Mucosa of descending colon (tissue), 3 donors: ENCODE measurements around the gene GPR155. TPM values are rescaled to one million over a fixed set of nuclear protein-coding genes. Genes with fewer than 3 reads are reported as not detected.

Source experiments
- ATAC-seq: fragments of 200-7000 bp; cut with Tn5 transposase; one replicate; pipeline ENCODE4 v1.9.1; 2020; ENCODE audit warnings: mild to moderate bottlenecking, moderate library complexity
- DNase-seq, 3 donors: peaks; one replicate each; pipeline ENCODE4 v3.0.0-alpha.2; 2020
- H3K36me3 ChIP-seq: fragments of 200-600 bp; one replicate; pipeline ENCODE4 v1.8.0; 2021; ENCODE audit warnings: low read depth, mild to moderate bottlenecking
- H3K4me1 ChIP-seq: fragments of 200-600 bp; one replicate; pipeline ENCODE4 v1.8.0; 2021; ENCODE audit warnings: low read depth, mild to moderate bottlenecking
- H3K4me3 ChIP-seq: fragments of 200-600 bp; one replicate; pipeline ENCODE4 v1.8.0; 2021; ENCODE audit warnings: mild to moderate bottlenecking
- H3K9me3 ChIP-seq: fragments of 200-600 bp; one replicate; pipeline ENCODE4 v1.8.0; 2021; ENCODE audit warnings: mild to moderate bottlenecking
- intact Hi-C, 2 donors: fragments of 100-400 bp; cut with DNase I in 1 of 2; cut with micrococcal nuclease in 1 of 2; formaldehyde crosslinking; loops; one replicate each; pipeline versions ENCODE4 v1.11.0 to v1.11.1; 2022; cut with DNase I, micrococcal nuclease
- total RNA-seq, 3 donors: library from RNA; stranded (reverse); fragmentation: NEBNext Ultra II Directional in 2 of 3; extraction: Animal tissue kit (Norgen Biotek cat#: 25700) in 2 of 3; gene quantifications; one replicate each; pipeline versions ENCODE4 v1.2.1 to v1.2.4, GENCODE V29; 2021 to 2023
- TF ChIP-seq, protein P1 (sequence below): fragments of 200-600 bp; IDR thresholded peaks from one replicate; pipeline ENCODE4 v1.8.0; 2022; ENCODE audit warnings: antibody characterized with exemption, mild to moderate bottlenecking
- donor health status: DM: no; HTN: no; CAD: no; lungs with moderate emphysema.
- donor health status: DM: no; HTN: no; CAD: no.
- donor health status: DM: no; HTN: yes; CAD: no.

GPR155 gene
- total RNA-seq, 3 donors from 2014 or later, result 4.7 to 15.6 (median 6.8) TPM

DNA sequence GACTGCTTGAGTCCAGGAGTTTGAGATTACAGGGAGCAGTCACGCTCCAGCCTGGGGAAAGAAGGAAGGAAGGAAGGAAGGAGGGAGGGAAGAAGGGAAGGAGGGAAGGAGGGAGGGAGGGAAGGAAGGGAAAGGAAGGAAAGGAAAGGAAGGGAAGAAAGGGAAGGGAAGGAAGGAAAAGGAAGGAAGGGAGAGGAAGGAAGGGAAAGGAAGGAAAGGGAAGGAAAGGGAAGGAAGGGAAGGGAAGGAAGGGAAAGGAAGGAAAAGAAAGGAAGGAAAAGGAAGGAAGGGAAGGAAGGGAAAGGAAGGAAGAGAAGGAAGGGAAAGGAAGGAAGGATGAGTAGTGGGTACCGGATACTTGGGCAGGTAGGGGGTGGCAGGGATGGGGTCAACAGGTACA, 32.3 kb downstream of the GPR155 start:
- no peaks in the 10 kb centered on the region for H3K36me3 ChIP-seq
- ATAC-seq (no peak), DNase-seq (no peak)
- TF ChIP-seq, protein P1, sequence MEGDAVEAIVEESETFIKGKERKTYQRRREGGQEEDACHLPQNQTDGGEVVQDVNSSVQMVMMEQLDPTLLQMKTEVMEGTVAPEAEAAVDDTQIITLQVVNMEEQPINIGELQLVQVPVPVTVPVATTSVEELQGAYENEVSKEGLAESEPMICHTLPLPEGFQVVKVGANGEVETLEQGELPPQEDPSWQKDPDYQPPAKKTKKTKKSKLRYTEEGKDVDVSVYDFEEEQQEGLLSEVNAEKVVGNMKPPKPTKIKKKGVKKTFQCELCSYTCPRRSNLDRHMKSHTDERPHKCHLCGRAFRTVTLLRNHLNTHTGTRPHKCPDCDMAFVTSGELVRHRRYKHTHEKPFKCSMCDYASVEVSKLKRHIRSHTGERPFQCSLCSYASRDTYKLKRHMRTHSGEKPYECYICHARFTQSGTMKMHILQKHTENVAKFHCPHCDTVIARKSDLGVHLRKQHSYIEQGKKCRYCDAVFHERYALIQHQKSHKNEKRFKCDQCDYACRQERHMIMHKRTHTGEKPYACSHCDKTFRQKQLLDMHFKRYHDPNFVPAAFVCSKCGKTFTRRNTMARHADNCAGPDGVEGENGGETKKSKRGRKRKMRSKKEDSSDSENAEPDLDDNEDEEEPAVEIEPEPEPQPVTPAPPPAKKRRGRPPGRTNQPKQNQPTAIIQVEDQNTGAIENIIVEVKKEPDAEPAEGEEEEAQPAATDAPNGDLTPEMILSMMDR, result no peak
- no peaks in the 10 kb centered on the region for H3K4me1 ChIP-seq
- H3K4me3 ChIP-seq, result no peak overlapping the region
- intact Hi-C loops, result no loop called here
- no peaks in the 10 kb centered on the region for H3K9me3 ChIP-seq

DNA sequence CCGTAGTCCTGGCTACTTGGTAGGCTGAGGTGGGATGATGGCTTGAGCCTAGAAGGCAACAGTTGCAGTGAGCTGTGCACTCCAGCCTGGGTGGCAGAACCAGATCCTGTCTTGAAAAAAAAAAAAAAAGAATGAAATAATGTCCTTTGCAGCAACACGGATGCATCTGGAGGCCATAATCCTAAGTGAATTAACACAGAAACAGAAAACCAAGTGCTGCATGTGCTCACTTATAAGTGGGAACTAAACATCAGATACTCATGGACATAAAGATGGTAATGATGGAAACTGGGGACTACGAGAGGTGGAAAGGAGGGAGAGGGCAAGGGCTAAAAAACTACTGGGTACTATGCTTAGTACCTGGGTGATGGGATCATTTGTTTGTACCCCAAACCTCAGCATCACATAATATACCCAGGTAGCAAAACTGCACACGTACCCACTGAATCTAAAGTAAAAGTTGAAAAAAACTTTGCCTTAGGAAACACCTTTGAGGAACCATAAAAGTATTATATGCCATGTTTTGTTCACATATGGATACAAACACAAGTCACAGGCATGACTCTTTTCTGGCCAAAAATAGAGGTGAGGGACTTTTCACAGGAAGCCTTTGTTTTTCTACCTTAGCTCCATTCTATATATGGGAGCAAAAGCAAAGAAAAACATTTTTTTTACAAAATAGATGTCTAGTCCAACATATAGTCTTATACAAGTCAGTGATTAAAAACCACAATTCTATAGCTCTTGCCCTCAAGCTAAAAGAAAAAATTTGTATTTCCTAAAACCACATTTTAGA, 36.6 kb downstream of the GPR155 start:
- intact Hi-C loops, result no loop called here
- H3K4me3 ChIP-seq, result no peak overlapping the region
- ATAC-seq (no peak), DNase-seq (no peak)
- H3K4me1 ChIP-seq, result no peaks in the 10 kb centered on the region
- H3K36me3 ChIP-seq, result no peaks in the 10 kb centered on the region
- TF ChIP-seq, protein P1, result no peak
- no peaks in the 10 kb centered on the region for H3K9me3 ChIP-seq

DNA sequence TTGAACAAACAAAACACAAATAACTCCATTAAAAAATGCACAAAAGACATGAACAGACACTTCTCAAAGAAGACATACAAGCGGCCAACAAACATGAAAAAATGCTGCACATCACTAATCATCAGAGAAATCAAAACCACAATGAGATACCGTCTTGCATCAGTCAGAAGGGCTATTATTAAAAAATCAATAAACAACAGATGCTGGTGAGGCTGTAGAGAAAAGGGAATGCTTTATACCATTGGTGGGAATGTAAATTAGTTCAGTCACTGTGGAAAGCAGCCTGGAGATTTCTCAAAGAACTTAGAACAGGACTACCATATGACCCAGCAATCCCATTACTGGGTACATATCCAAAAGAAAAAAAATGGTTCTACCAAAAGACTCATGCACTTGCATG, 37.8 kb downstream of the GPR155 start:
- TF ChIP-seq, protein P1, result no peak
- ATAC-seq, result no peak
- no peaks in the 10 kb centered on the region for H3K9me3 ChIP-seq
- H3K36me3 ChIP-seq, result no peaks in the 10 kb centered on the region
- H3K4me1 ChIP-seq, result no peaks in the 10 kb centered on the region
- intact Hi-C loops, result no loop called here
- DNase-seq, result no peak
- no peak overlapping the region for H3K4me3 ChIP-seq

DNA sequence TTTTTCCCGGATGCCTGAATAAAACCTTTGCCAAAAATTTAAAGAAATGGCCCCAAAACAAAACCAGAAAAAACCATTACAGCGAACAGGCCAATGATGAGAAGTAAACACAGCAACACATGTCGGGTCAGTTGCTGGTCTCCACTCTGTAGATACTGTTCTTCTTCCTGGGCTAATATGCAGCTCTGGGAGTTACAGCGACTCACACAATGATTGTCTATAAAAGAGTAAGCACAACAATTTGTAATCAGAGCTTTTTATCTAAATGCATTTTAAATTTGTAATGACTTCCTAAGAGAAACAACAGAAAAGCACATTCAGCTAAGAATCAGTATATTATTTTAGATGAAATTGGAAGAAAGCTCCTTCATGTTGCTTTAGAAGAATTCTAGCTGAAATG, 40.3 kb downstream of the GPR155 start:
- ATAC-seq (no peak), DNase-seq (no peak)
- H3K36me3 ChIP-seq, result no peaks in the 10 kb centered on the region

DNA sequence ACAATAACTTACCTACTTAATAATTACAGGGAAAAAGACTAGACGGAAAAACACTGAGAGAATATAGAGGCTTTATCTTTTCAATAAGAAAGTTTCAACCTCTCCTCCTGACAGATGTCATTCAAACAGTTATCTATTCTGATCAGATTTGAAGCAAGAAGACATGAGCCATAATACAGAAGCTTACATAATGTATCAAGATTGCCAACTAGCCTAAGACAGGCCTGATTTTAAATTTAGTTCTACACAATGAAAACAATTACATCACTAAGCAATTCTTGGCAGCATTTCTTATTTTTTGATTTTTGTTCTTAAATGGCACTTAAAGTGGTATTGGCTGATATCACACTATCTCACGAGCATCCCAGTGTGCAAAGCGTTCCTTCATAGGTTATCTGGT, 41.6 kb downstream of the GPR155 start:
- ATAC-seq (no peak), DNase-seq (no peak)
- Histone ChIP-seq H3K4me1 (no peaks in the 10 kb centered on the region), H3K4me3 (no peak overlapping the region), H3K36me3 (no peaks in the 10 kb centered on the region), H3K9me3 (no peaks in the 10 kb centered on the region)
- TF ChIP-seq, protein P1, result no peak
- intact Hi-C loops, result no loop called here

More for the DNA sequence above, 40.3 kb downstream of the GPR155 start:
- no peaks in the 10 kb centered on the region for H3K9me3 ChIP-seq
- no peaks in the 10 kb centered on the region for H3K4me1 ChIP-seq
- H3K4me3 ChIP-seq, result no peak overlapping the region
- TF ChIP-seq, protein P1, result no peak
- intact Hi-C loops, result no loop called here

DNA sequence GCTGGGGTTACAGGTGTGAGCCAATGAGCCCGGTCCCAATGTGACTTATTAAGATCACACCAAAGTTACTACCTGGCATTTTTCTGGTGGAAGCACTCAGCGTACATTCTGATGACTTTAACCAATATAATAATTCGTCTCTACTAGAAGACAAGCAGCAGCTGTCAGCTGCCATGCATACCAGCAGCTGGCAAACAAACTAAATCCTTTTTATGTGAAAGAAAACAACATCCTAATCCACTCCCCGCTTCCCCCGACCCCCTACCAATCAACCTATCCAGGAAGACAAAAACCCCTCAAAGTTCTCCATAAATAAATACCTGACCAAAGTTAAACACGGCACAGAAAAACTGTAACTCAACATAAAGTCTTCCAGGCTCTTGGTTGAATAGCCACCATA, 42.1 kb downstream of the GPR155 start:
- H3K36me3 ChIP-seq, result no peaks in the 10 kb centered on the region
- no peaks in the 10 kb centered on the region for H3K4me1 ChIP-seq
- intact Hi-C loops, result no loop called here
- DNase-seq (no peak), ATAC-seq (no peak)
- H3K9me3 ChIP-seq, result no peaks in the 10 kb centered on the region
- TF ChIP-seq, protein P1, result no peak
- H3K4me3 ChIP-seq, result no peak overlapping the region
